CD8-positive, alpha-beta memory T cell (primary cell): Measurements from ENCODE around the gene ARMCX6. TPM values are rescaled to one million over a fixed set of nuclear protein-coding genes. Genes with fewer than 3 reads are reported as not detected.
A peak's percentile ranks its signal among the peaks of the same experiment; 100 is the strongest.
"Not testable (repeated sequence)": the region's sequence is repeated elsewhere in the genome, so short reads cannot be mapped to it uniquely, and the experiment has no call there.

Source experiments
- CTCF ChIA-PET: fragments of 350-600 bp; sonication (Branson Sonifier 250); formaldehyde crosslinking; loops from one replicate; lab custom pipeline; 2021; ENCODE audit warnings: antibody characterized with exemption; lab: Charles Lee
- POLR2A ChIA-PET: fragments of 350-600 bp; sonication (Branson Sonifier 250); formaldehyde crosslinking; loops from one replicate; lab custom pipeline; 2021; ENCODE audit warnings: antibody characterized with exemption; lab: Charles Lee
- DNase-seq, 5 donors: peaks; one replicate each; pipeline versions ENCODE4 v3.0.0 to v3.0.0-alpha.2; 2020 to 2022; ENCODE audit warnings: mixed read lengths in 1 of 5
- H3K27ac ChIP-seq: one replicate; pipeline ENCODE4 v1.7.0; 2013; ENCODE audit warnings: low read depth, mild to moderate bottlenecking, low read length, moderate library complexity
- H3K27me3 ChIP-seq: 2 replicates; pipeline ENCODE4 v1.7.0; 2013; ENCODE audit warnings: low read length, mild to moderate bottlenecking; ENCODE audit not compliant: insufficient read depth, poor library complexity, severe bottlenecking
- H3K36me3 ChIP-seq: 2 replicates; pipeline ENCODE4 v1.7.0; 2013; ENCODE audit warnings: mild to moderate bottlenecking, low read length, moderate library complexity; ENCODE audit not compliant: insufficient read depth
- H3K4me1 ChIP-seq: 2 replicates; pipeline ENCODE4 v1.7.0; 2013; ENCODE audit warnings: mild to moderate bottlenecking, low read length, moderate library complexity; ENCODE audit not compliant: insufficient read depth
- H3K4me3 ChIP-seq: 2 replicates; pipeline ENCODE4 v1.7.0; 2013; ENCODE audit warnings: mild to moderate bottlenecking, low read length
- H3K9me3 ChIP-seq: 2 replicates; pipeline ENCODE4 v1.7.0; 2013; ENCODE audit warnings: mild to moderate bottlenecking, low read length
- H3K27ac Mint-ChIP-seq, 8 donors: one replicate each; pipeline ENCODE4 v1.8.0; 2020 to 2021; ENCODE audit warnings: mixed read lengths in 8 of 8, mild to moderate bottlenecking in 6 of 8, inconsistent platforms in 3 of 8, moderate library complexity in 3 of 8
- H3K27me3 Mint-ChIP-seq, 2 donors: one replicate each; pipeline ENCODE4 v1.8.0; 2020 to 2021; ENCODE audit warnings: mixed read lengths in 2 of 2, mild to moderate bottlenecking in 1 of 2, moderate library complexity in 1 of 2
- H3K36me3 Mint-ChIP-seq, 3 donors: one replicate each; pipeline ENCODE4 v1.8.0; 2020 to 2021; ENCODE audit warnings: mixed read lengths in 3 of 3, inconsistent platforms in 1 of 3, mild to moderate bottlenecking in 1 of 3
- H3K4me1 Mint-ChIP-seq, 3 donors: one replicate each; pipeline ENCODE4 v1.8.0; 2020 to 2021; ENCODE audit warnings: mixed read lengths in 3 of 3, inconsistent platforms in 1 of 3, mild to moderate bottlenecking in 1 of 3
- H3K4me3 Mint-ChIP-seq, 7 donors: one replicate each; pipeline ENCODE4 v1.8.0; 2020 to 2021; ENCODE audit warnings: mixed read lengths in 7 of 7, mild to moderate bottlenecking in 6 of 7, moderate library complexity in 4 of 7, inconsistent platforms in 2 of 7
- H3K9me3 Mint-ChIP-seq, 5 donors: one replicate each; pipeline ENCODE4 v1.8.0; 2020 to 2022; ENCODE audit warnings: mixed read lengths in 5 of 5, mild to moderate bottlenecking in 3 of 5, moderate library complexity in 2 of 5, inconsistent platforms in 1 of 5
- polyA plus RNA-seq: library from polyadenylated mRNA; unstranded; fragments of 300-500 nt; fragmentation: Illumina TruSeq; gene quantifications from one replicate; pipeline ENCODE4 v1.2.3, GENCODE V29; 2021
- total RNA-seq, 2 experiments: library from RNA; stranded (reverse); gene quantifications; one replicate each; pipeline ENCODE4 v1.2.3, GENCODE V29; 2021

The ARMCX6 gene
- total RNA-seq = 10 to 100 TPM; 70.1 TPM
- 40.7 TPM for polyA plus RNA-seq

DNA sequence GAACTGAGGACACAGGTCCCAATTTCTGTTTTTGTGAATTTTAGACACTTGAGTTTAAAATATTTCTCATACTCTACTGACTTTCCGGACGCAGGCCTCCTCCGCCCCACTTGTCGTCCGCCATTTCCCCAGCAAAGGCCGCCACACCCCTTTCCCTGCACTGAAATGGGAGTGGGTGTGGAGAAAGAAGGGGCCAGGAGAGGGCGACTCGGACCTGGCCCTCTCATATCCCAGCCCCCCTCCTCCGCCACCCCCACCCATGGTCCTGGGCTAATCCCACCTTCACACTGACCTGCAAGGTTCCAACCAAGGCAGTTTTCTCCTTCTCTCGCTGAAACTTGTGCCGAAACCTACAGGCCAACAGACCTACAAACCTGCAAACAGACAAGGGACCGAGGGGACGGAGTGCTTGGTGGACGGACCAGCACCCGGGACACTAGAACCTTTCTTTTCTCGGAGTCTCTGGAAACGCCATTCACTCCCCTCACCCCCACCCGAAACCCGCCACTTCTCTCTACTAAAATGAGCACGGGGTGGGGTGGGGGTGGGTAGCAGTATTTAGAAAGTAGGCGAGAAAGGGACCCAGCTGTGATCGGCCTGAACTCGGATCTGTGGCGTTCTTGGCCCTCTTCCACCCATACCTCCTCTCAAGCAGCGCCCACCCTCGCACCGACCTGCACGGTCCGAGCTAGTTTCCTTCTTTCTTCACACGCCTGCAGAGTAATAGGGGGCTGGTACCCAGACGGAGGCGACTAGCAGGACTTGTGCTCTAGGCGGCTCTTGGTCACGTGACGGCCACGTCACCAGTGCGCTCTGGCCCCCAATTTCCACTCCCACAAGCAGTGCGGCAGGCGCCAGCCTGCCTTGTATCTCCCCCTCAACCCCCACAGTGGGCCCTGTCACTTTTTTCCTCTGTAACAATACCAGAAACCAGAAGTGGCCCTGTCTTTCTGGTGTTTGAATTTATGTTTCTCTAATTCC is at the start of gene ARMCX6:
ARMCX6 (minus strand) TSS at position 790 of the 981 bp plus-strand sequence. CDS start 1,380 bp downstream, outside the sequence.
- H3K27me3 Mint-ChIP-seq = peaks cover 0 to 3% of the 10 kb centered on the region in 2 donors
- peak within 1 kb of the TSS; percentile 65 for H3K27ac ChIP-seq
- peaks cover 0 to 9% (median 0%) of the 10 kb centered on the region in 3 donors for H3K36me3 Mint-ChIP-seq
- POLR2A ChIA-PET = no interaction called here
- no peaks in the 10 kb centered on the region for H3K9me3 ChIP-seq
- CTCF ChIA-PET = no interaction called here
- H3K27me3 ChIP-seq = no peaks in the 10 kb centered on the region
- no peaks in the 10 kb centered on the region for H3K36me3 ChIP-seq
- H3K4me3 Mint-ChIP-seq = peak within 1 kb of the TSS; percentile 91 to 98 (median 93)
- H3K4me1 Mint-ChIP-seq = peaks cover 12 to 24% (median 13%) of the 10 kb centered on the region in 3 donors
- peak within 1 kb of the TSS; percentile 77 to 98 (median 92) for H3K27ac Mint-ChIP-seq
- peaks cover 10% of the 10 kb centered on the region for H3K4me1 ChIP-seq
- DNase-seq = peak; percentile 62 to 86 (median 71)
- H3K4me3 ChIP-seq = peak within 1 kb of the TSS; percentile 75
- H3K9me3 Mint-ChIP-seq = no peaks in the 10 kb centered on the region

DNA sequence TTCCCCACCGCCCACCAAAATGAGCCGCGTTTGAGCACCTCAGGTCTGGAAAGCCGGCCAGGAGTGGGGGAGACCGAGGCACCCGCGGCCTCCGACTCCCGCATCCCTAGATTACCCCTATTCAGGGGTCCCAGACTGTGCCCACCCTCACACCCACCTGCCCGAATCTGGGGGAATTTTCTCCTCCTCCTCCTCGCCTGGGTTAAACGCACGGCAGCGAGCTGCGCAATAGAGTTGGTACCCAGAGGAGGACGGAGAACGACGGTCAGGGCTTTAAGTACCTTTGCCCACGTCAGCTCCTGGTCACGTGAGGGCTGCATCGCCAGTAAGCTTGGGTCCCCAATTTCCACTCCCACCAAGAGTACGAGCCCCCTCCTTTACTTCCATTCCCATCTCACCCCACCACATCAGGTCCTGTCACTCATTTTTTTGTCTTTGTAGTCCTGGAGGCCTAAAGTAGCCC is 41.8 kb upstream of the ARMCX6 start, which contains the start of gene ARMCX2:
ARMCX2 (minus strand) TSS at position 250 of the 463 bp plus-strand sequence. CDS start 2,262 bp downstream, outside the sequence.
- Histone ChIP-seq H3K36me3 (no peaks in the 10 kb centered on the region), H3K27ac (no peak within 1 kb of the TSS), H3K27me3 (no peaks in the 10 kb centered on the region), H3K4me1 (no peaks in the 10 kb centered on the region), H3K4me3 (peak within 1 kb of the TSS; percentile 73), H3K9me3 (no peaks in the 10 kb centered on the region)
- Mint-ChIP-seq H3K4me3 (peak within 1 kb of the TSS; percentile 80 to 90 (median 83)), H3K27ac (peak within 1 kb of the TSS in 6 of 8 donors; percentile 32 to 82 (median 60)), H3K9me3 (no peaks in the 10 kb centered on the region), H3K27me3 (peaks cover 9 to 10% of the 10 kb centered on the region in 2 donors), H3K4me1 (peaks cover 10 to 20% (median 11%) of the 10 kb centered on the region in 3 donors), H3K36me3 (no peaks in the 10 kb centered on the region)
- ChIA-PET CTCF (no interaction called here), POLR2A (no interaction called here)
- DNase-seq = peak in 1 of 5 donors; percentile 10

DNA sequence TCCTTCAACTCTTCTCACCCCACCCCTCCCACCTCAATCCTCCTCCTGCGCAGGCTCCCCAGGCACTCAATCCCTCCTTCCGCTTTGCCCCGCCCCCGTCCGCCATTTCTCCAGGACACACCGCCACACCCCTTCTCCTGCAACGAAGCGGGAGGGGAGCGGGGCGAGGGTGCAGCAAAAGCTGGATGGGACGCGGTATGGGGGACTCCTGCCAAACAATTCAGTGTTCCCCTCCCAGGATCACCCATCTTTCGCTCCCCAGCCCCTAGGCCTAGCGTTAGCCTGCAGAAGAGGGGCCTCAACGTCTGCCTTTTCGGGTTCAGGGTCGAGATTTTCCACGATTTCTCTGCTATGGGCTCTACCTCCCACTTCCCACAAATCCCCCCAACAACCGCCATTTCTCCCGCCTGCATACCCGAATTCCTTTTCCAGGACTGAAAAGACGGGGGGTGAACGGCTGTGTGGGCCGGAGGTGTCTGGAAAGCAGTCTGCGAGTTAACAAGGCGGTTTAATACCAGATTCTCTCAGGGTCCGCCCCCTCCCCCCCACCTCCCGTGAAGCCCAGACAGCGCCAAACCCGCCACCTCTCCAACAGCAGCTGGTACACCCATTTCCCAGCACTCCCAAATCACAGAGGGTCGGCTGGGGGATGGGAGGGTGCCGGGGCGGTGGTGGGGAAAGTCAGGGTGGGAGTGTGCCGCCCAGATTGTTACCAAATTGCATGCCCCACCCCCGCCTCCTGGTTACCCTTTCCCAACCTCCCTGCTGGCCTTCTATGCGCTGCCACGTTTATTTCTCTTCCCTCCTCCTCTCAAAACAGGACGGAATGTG is 41.1 kb upstream of the ARMCX6 start:
- POLR2A ChIA-PET = no interaction called here
- Histone ChIP-seq H3K9me3 (no peaks in the 10 kb centered on the region), H3K27me3 (no peaks in the 10 kb centered on the region), H3K27ac (no peak overlapping the region), H3K4me1 (no peaks in the 10 kb centered on the region), H3K36me3 (no peaks in the 10 kb centered on the region), H3K4me3 (peak overlapping the region; percentile 73)
- peak; percentile 30 to 71 (median 42) for DNase-seq
- peaks cover 5 to 8% of the 10 kb centered on the region in 2 donors for H3K27me3 Mint-ChIP-seq
- H3K4me3 Mint-ChIP-seq = peak overlapping the region; percentile 80 to 90 (median 83)
- CTCF ChIA-PET = no interaction called here
- no peaks in the 10 kb centered on the region for H3K36me3 Mint-ChIP-seq
- peaks cover 10 to 20% (median 11%) of the 10 kb centered on the region in 3 donors for H3K4me1 Mint-ChIP-seq
- H3K27ac Mint-ChIP-seq = peak overlapping the region in 7 of 8 donors; percentile 27 to 82 (median 52)
- H3K9me3 Mint-ChIP-seq = no peaks in the 10 kb centered on the region

DNA sequence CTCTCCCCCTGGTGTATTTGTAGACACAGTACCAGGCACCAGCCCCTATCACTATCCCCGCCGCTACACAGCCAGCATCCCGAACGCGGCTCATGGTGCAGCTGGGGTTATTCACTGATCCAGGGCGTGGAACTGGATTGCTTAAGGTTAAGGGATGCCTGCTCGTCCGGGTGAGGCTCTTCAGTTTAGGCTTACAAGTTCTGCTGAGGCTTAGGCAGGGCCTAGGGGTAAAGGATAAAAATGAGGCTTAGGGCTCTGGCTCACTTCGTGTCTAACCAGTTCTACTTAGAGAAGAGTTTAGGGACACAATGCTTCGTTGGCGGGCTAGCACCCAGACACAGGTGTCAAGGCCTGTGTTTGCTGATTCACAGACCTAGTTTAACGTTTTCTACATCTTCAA is 39.7 kb upstream of the ARMCX6 start:
- POLR2A ChIA-PET = no interaction called here
- Mint-ChIP-seq H3K36me3 (no peaks in the 10 kb centered on the region), H3K27me3 (peaks cover 0 to 6% of the 10 kb centered on the region in 2 donors), H3K4me3 (no peak overlapping the region), H3K27ac (no peak overlapping the region), H3K4me1 (peaks cover 10 to 20% (median 11%) of the 10 kb centered on the region in 3 donors), H3K9me3 (no peaks in the 10 kb centered on the region)
- no peak overlapping the region for H3K4me3 ChIP-seq
- no peaks in the 10 kb centered on the region for H3K27me3 ChIP-seq
- H3K9me3 ChIP-seq = no peaks in the 10 kb centered on the region
- CTCF ChIA-PET = no interaction called here
- H3K4me1 ChIP-seq = no peaks in the 10 kb centered on the region
- H3K36me3 ChIP-seq = no peaks in the 10 kb centered on the region
- H3K27ac ChIP-seq = no peak overlapping the region
- DNase-seq = no peak

DNA sequence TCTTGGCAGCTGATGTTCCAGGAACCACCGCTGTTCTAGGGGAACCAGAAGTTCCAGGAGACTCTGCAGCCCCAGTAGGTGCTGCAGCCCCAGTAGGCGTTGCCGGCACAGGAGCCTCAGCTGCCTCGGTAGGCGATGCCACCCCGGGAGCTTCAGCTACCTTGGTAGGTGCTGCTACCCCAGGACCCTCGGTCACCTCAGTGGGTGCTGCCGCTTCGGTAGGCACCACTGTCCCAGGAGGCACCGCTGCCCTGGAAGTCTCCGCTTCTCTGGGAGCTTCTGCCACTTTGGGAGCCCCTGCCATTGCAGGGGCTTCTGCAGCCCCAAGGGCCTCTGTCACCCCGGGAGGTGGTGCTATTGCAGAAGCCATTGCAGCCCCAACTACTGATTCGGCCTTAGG is 39.0 kb upstream of the ARMCX6 start:
- Mint-ChIP-seq H3K4me1 (peaks cover 10 to 20% (median 11%) of the 10 kb centered on the region in 3 donors), H3K27ac (no peak overlapping the region), H3K9me3 (no peaks in the 10 kb centered on the region), H3K27me3 (peaks cover 0 to 5% of the 10 kb centered on the region in 2 donors), H3K4me3 (no peak overlapping the region), H3K36me3 (no peaks in the 10 kb centered on the region)
- Histone ChIP-seq H3K27ac (no peak overlapping the region), H3K4me3 (no peak overlapping the region), H3K4me1 (no peaks in the 10 kb centered on the region), H3K27me3 (no peaks in the 10 kb centered on the region), H3K36me3 (no peaks in the 10 kb centered on the region), H3K9me3 (no peaks in the 10 kb centered on the region)
- ChIA-PET CTCF (no interaction called here), POLR2A (no interaction called here)
- no peak for DNase-seq

DNA sequence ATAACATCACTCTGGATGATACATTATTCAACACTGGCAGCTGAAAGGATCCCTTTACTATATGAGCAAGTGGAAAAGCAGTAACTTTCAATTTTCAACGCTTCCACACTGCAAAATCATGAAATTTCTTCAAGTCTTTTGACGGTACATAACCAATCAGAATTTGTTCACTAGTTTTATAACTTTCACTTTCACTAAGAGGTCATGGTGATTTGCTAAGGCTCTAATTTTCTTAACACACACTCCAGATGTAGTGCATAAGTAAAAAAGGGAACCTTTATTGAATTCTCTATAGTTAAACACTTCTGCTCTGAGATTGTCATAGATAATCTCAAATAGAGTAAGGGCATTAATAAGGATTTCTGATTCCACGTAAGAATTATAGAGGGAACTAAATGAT is 37.7 kb upstream of the ARMCX6 start:
- no peaks in the 10 kb centered on the region for H3K36me3 ChIP-seq
- Mint-ChIP-seq H3K27ac (peak overlapping the region in 3 of 8 donors; percentile 2 to 17 (median 15)), H3K36me3 (no peaks in the 10 kb centered on the region), H3K4me3 (peak overlapping the region in 3 of 7 donors; percentile 13 to 69 (median 32)), H3K4me1 (peaks cover 10 to 20% (median 11%) of the 10 kb centered on the region in 3 donors), H3K27me3 (peaks cover 0 to 5% of the 10 kb centered on the region in 2 donors), H3K9me3 (no peaks in the 10 kb centered on the region)
- DNase-seq = no peak
- H3K4me3 ChIP-seq = peak overlapping the region; percentile 19
- no peaks in the 10 kb centered on the region for H3K4me1 ChIP-seq
- ChIA-PET POLR2A (no interaction called here), CTCF (no interaction called here)
- H3K9me3 ChIP-seq = no peaks in the 10 kb centered on the region
- H3K27me3 ChIP-seq = no peaks in the 10 kb centered on the region
- no peak overlapping the region for H3K27ac ChIP-seq

DNA sequence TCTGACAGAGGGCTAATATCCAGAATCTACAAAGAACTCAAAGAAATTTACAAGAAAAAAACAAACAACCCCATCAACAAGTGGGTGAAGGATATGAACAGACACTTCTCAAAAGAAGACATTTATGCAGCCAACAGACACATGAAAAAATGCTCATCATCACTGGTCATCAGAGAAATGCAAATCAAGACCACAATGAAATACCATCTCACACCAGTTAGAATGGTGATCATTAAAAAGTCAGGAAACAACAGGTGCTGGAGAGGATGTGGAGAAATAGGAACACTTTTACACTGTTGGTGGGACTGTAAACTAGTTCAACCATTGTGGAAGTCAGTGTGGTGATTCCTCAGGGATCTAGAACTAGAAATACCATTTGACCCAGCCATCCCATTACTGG is 29.9 kb upstream of the ARMCX6 start:
- POLR2A ChIA-PET, H3K9me3 Mint-ChIP-seq, H3K4me1 Mint-ChIP-seq, H3K9me3 ChIP-seq, H3K27ac ChIP-seq, H3K27me3 Mint-ChIP-seq, DNase-seq, H3K4me3 Mint-ChIP-seq, H3K4me3 ChIP-seq, H3K4me1 ChIP-seq, H3K36me3 ChIP-seq, H3K36me3 Mint-ChIP-seq, CTCF ChIA-PET, H3K27me3 ChIP-seq, H3K27ac Mint-ChIP-seq: not testable (repeated sequence)
